Suppressor macrophage treated with lipopolysaccharide for 1 hour (primary cell): ENCODE results near the gene AJAP1.

Source experiments
- DNase-seq, 3 donors: peaks; one replicate each; pipeline ENCODE4 v3.0.0-alpha.2; 2020 to 2022

The AJAP1 gene

DNA sequence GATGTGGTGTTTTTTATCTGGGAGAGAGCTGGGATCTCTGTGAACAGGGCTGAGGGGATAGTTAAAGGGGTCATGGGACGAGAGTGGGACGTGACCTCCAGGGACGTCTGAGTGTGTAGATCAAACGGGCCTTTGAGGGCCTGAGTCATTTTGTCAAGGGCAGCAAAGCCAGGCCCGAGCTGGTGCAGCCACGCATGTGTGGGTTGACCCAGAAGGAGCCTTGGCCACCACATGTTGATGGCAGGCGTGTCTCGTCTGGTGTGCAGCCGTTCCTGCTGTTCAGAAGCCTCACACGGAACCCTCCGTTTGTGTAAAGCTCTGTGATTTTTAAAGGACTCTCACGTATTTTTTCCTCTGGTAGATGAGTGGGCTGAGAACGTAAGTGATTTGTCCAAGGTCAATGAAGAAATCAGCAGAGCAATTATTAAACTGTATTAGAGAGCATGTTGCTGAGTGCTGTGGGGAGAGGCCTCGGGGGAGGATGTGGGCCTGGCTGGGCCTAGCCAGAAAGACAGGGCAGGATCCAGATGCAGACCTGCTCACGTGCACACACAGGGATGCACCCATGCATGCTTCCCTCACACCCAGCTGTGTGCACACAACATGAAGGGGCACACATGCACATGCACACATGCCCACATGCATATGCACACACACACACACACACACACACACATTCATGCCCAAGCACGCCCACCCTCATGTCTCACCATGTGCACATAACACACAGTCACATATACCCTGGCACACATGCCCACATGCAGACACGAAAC is 89.8 kb downstream of the AJAP1 start:
- no peak for DNase-seq

DNA sequence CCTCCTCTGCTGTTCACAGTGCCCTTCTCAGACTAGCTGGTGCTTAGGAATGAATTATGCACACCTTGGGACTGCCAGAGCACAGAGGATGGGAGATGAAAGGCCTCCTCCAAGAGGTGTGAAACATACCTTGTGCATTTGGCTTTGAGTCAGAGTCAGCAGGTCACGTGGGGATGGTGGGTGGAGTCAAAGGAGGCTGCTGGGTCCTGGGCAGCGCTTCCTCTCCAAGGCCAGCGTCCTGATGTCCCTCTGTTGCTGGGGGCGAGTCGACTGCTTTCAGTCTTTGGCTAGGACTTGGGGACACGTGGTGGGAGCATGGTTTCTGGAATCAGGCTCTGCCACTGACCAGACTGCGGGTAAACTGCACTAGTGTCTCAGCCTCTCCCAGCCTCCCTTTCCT is 91.2 kb downstream of the AJAP1 start:
- DNase-seq: peak in 1 of 3 donors; percentile 4

DNA sequence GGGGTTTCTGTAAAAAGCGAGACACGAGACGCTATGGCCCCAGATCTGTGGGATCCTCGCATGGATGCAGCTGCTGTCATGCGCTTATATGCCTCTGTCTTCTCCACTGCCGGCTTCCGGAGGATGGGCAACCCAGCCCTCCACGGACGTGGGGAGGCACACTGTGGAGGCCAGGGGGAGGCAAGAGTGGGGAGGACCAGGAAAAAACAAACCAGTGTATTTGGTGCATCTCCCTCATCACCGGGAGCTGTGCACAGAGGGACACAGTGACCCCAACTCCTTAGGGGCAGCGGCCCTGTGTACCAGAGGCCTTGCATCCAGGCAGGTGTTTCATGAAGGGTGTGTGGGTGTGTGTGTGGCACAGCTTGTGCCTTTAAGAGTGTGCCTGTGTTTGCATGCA is 95.0 kb downstream of the AJAP1 start:
- no peak for DNase-seq

DNA sequence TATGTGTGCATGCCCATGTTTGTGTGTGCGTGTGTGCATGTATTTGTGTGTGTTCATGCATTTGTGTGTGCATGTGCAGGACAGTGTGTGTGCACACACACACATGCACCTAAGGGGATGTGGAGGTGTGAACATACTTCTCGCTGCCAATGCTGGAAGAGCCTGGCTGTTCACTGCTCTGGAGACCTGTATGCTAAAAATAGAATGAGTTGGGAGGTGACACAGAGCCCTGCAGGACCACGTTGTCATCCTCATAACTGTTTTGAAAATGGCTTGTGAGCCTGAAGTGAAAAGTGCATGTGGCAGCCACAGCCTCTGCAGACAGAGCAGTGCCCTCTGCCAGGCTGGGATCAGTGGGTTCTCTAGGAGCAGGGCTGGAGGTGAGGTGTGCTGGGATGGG is 95.8 kb downstream of the AJAP1 start:
- DNase-seq: no peak

DNA sequence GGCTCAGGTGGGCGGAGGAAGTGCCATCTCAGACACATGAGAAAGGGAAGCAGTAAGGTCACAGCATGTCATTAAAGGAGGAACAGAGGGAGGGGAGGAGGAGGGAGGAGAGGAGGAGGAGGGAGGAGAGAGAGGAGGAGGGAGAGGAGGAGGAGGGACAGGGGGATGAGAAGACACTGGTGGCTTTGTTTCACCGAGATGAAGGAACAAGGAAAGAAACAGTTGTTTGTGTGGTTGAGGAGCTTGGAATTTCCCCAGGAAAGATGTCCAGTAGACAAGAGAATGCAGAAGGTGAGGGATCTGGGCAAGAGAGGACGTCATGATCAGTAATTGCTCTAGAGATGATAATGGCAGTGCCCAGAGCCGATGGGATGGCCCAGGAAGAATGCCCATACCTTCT is 97.7 kb downstream of the AJAP1 start:
- no peak for DNase-seq

DNA sequence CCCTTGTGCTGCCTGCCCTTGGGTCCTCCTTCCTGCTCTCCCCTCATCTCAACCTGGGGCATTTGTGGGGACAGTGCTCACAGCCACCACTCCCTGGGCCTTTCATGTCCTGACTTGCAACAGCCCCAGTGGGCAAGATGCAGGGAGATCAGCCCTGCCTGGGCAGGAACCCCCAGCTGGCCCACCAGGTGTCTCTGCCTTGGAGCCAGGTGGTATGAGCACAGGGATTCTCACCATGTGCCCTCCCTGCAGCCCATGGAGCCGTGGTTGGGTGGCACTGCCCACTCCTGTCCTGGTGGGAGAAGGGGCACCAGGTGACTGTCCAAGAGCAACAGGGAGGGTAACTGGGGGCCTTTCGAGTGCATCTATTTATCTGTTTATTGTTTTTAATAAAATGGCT is 100.4 kb downstream of the AJAP1 start:
- DNase-seq: no peak

DNA sequence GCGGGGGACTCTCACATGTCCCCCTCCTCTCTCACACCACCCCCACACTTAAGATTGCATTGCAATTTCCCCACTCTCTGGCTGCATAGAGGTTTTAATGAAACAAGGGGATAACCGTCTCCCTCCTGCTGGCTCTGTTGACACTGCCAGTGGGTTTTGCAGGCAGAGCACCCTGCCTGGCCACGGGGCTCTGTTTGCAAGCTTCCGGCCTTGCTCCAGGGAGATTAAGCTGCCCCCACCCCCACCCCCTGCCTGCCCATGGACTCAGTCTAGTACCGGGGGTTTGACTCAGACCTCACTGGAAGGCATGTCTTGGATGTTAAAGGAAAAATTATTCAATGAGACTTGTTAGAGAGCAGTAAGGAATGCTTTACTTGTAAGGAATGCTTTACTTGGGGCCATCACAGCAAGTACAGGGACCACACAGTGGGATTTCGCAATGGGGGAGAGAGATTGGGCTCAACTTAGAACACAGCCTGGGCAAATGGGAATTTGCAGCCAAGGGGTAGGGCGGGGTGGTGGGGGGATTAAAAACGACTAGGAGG is 101.0 kb downstream of the AJAP1 start:
- no peak for DNase-seq

DNA sequence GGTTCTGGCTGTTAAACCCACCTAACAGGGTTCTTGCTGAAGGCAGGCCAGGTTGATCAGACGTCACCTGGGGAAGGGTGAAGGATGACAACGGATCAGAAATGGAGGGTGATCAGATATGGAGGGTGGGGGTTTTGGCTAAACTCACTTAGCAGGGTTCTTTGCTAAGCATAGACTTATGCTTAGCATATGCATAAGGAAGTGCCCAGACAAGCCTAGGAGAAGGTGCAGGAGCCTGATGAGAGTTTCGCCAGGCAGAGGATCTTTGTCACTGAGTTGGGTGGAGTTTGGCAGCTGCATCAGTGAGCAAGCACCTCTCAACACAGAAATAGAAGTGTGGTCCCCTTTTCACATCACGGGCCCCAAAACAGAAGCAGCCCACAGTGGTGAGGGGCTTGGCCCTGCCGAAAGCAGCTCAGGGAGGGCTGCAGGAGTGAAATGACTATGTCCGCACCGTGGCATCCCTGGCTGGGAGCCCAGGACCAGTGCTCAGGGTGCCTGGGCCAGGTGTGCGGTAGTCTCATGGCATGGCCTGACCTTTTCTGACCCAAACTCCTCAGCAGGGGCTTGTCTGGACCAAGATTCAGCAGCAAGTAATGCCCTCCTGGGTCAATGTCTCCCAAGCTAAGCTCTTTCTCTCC is 101.6 kb downstream of the AJAP1 start:
- no peak for DNase-seq

DNA sequence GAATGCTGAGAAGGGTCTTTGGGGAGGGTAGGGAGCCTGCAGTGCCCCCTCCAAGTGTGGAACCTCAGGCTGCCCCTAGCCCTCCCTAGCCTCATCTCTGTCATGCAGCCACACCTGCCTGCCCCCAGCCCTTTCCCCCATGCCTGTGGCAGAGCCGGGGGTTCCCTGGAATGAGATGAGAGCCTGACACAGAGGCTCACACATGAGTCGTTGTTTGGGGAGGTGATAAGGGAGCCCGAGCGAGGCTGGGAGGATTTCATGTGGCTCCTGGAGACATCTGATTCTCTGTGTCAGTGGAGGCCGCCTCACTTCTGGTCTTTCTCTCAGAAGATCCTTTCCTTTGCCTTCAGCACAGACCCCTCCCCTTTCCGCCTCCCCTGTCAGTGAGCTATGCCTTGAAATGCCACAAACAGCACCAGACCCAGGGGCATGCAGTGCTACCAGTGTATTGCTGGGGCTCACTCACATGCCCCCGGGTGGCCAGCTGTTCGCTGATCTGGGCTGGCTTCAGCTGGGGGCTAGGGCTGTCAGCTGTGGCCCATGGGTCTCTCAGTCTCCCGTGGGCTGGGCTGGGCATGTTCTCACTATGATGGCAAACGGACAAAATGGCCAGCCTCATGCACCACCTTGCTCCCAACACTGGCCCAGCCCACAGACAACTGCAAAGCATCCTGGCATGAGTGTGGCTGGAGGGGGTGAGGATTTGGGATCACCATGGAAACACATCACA is 102.6 kb downstream of the AJAP1 start:
- no peak for DNase-seq

DNA sequence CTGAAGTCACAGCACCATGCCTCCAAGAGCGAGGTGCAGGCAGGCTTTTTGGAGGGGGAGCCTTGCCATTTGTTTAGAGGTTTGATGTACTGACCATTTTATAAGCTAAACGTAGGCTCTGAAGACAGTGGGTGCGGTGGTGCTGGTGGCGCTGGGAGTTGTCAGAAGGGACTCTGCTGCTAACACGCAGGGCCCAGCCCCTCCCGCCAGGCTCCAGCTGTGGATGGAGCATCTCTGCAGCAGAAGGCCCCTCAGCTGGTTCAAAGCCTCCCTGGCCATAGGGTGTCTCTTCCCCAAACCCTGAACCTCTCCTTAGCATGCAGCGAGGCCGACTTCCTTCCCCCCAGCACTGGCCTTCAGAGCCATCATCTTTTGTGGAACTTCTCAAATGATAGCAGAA is 105.3 kb downstream of the AJAP1 start:
- DNase-seq: no peak

DNA sequence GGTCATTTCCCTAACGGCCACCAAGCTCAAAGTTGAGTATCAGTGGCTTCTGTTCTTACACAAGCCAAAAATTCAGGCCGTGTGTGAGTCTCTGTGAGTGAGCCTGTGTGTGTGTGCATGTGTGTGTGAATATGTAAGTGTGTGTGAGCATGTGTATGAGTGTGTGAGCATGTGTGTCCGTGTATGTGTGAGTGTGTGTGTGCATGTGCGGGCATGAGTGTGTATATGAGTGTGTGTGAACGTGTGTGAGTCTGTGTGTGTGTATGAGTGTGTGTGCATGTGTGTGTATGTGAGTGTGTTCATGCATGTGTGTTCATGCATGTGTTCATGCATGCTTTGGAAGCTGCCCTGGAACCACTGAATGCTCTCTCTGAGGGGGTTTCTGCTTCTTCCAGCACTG is 105.7 kb downstream of the AJAP1 start:
- no peak for DNase-seq

DNA sequence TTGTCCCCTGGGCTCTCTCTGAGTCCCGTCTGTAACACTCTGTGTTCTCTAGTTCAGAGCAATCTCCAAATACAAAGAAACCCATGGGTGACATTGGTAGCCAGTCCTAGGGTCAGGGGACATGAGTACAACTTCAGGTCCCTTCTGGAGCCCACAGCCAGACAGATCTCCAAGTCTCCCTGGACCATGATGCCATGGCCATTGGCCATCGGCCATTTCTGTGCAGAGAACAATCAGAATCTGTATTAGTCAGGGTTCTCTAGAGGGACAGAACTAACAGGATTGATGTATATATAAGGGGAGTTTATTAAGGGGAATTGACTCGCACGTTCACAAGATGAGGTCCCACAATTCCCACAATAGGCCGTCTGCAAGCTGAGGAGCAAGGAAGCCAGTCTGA is 106.9 kb downstream of the AJAP1 start:
- DNase-seq: no peak

DNA sequence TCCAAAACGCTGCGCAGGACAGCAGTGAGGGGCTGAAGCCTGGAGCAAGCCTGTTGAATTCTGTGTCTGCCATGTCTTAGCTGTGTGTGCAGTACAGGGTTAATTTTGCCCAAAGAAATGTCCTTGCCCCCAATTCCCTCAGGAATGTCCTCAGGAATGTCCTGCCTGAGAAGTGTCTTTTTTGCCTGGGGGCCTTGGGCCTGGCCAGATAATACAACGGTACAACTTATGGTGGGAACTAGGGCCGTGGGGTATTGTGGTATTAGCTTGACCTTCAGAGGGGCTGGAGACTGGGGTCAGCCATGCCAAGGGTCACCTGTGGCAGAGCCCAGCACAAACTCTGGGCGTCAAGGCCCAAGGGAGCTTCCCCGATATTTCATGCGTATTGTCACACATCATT is 107.7 kb downstream of the AJAP1 start:
- DNase-seq: no peak

DNA sequence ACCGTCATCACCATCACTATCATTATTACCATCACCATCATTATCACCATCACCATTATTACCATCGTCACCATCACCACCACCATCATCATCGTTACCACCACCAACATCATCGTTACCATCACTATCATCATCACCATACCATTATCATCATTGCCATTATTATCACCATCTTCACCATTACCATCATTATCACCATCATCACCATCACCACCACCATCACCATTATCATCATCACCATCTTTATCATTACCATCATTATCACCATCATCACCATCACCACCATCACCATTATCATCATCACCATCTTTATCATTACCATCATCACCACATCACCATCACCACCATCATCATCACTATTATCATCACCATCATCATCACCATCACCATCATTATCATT is 112.9 kb downstream of the AJAP1 start:
- no peak for DNase-seq

DNA sequence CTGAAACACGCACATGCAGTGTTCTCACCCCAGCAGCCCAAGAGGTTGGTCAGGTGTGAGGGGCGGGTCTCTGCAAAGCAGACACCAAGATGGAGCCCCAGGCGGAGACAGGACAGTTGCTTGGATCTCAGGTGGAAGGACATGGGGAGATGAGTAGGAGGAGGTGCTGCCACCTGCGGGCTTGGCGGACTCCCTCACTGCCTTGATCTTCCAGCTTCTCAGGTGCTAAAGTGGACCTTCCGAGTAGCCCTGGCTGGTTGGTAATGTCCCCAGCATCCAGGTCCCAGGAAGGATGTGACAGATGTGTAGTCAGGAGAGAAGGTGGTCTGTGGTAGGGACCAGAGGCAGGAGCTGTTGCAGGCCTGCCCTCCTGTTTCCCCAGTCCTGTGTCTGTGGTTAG is 114.1 kb downstream of the AJAP1 start:
- no peak for DNase-seq

DNA sequence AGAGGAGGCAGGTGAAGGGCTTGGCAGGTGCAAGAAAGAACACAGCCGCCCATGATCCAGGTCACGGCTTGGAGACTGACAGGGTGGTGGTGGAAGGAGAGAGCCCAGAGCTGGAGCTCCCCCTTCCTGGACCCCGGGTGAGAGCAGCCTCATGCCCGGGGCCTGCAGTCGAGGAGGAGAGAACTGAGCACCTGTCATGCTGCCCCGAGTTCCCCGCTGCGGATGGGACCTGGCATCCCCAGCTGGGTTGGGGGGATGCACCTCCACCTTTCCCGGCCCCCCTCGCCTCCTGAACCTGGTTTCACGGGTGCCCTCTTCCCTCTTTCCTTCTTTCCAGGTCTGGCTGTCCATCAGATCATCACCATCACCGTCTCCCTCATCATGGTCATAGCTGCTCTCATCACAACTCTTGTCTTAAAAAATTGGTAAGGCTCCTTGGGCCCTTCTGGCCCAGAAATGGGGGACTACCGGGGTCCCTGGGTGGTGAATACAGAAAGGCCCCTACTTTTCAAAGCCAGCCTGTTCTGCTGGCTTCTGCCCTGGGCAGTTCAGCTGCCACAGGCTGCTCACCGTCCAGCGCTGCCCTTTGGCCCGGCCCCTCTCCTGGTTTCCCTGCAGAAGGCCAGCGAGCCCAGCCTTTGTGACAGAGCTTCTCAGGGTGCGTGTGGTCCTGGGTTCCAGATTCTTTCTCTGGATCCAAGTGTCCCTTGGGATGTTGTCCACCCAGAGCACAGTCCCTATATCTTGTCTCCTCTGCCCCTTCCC is 115.3 kb downstream of the AJAP1 start:
- no peak for DNase-seq

DNA sequence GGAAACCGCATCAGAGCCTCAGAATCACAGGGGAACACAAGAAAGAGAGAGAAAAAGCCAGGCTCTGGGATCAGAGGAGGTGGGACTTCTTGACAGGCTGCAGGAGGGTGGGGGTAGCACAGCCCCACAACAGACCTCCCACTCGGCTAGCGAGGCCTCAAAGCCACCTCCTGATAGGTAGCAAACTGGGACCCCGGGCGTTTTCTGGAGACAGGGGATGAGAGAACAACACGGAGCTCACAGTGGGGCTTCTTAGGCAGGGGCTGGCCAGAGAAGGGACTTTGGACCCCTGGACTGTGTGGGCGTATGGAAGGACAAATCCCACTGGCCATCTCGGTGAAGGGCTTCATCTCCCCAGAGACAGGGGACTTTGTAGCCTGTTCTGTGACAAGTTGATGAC is 116.3 kb downstream of the AJAP1 start:
- no peak for DNase-seq

DNA sequence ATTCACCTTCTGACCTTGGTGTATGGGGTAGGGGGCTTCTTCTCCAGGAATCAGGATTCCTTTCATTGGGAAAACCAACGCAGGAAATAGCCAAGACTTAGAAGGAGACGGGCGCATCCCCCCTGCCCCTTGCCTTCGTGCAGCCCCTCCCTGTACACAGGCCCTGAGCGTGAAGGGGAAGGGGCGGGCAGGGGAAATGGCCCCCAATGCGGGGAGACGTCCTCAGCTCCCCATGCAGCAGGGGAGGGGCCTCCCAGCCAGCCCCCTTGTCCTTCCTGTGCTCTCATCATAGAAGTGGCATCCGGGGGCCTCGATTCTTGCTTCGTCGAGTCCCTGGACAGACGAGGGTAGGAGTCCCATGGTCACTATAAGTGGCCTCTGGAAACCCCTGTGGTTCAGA is 116.9 kb downstream of the AJAP1 start:
- DNase-seq: no peak

DNA sequence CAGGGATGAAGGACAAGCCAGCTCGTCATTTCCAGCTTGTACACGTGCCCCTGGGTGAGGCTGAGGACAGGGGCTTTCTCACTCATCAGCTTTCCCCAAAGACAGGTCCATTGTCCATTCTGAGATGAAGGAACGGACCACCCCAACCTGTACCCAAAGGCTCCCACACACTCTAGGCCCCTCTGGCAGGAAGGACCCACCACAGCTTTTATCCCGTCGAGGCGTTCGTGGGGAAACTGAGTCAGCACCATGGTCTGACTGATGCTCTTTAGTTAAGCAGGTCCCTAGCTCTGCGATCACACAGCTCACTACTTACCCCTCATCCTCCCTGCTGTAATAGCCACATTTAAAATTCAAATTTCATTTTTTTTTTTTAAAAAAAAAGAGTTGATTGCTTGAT is 117.3 kb downstream of the AJAP1 start:
- no peak for DNase-seq

DNA sequence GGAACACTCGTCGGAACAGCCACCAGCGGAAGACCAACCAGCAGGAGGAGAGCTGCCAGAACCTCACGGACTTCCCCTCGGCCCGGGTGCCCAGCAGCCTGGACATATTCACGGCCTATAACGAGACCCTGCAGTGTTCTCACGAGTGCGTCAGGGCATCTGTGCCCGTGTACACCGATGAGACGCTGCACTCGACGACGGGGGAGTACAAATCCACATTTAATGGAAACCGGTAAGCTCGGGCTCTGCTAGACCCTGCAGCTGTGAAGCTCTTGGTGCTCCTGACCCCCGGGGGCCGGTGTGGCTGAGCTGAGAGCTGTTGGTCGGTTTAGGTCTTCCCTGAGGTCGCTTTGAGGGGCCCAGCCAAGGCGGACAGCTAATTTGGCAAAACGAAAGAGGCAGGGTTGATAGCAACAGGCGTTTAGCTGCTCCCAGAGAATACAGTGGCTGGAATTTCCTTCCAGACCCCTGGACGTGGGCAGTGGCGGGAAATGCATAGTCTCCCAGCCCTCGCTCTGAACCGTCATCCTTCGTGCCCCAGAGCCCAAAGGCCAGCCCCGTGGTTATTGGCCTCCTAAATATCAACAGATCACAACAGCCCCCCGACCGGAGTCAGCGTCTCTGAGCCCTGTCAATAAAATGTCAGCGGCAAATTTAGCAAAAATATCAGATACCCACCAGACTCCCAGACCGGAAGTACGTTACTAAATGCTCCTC is 118.0 kb downstream of the AJAP1 start:
- DNase-seq: no peak

DNA sequence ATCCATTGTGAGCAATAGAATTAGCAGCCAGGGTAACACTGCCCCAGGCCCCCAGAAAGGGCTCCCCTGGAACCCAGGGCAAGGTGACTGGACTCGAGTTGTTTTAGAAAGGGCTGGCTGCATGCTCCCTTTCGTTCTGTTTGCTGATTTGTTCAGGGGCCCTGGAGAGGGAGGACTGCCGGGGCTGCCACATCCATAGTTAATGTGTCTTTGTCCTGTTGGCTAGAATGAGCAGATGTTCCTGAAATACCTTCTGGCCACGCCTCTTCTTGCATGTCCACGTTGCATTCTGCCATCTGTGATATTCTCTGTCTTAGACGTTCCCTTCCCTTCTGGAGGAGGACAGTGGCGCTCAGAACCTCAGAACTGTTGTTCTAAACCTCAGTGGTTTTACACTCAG is 118.8 kb downstream of the AJAP1 start:
- DNase-seq: no peak

DNA sequence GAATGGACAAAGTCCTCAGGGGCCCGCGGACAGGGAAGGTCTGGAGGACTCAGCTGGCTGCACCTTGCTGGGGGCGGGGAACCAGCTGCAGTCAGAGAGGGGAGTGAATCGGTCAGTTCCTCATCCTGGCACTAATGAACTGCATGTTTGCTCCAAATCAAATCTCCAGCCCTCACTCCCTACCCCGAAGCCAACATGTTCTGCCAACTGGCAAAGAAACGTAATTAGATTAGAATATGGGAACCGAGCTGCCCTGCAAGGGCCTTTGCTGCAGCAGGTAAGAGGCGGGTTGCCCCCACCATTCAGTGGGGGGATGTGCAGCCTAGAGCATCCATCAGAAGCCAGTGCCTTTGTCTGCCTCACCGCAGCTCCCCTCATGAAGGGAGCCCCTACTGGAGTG is 121.1 kb downstream of the AJAP1 start:
- DNase-seq: no peak

DNA sequence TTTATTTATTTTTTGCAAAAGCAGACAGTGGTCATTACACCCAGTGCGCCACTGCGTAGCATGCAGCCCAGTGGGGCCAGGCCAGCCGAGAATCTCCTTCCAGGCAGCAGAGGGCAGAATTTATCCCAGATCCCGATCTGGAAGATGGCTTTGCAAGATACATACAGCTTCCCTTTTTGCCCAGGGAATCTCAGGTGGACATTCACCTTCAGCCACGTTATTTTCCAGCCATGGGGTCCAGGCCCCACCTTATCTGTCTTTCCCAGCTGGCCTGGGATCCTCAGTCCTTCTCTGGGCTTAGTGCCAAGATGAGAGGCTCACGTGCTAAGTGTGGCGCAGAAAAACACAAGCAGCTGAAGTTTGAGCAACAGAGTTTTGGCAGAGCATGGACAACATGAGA is 123.6 kb downstream of the AJAP1 start:
- no peak for DNase-seq
